ENCODE measurements around the gene VAV2.

Gene VAV2

GRCh38 chr9:133823189-133824105 lies 168.7 kb downstream of the VAV2 start:
- DNase-seq (ENCODE audit: low read depth, low spot score): no peak

GRCh38 chr9:133822430-133823065 lies 169.6 kb downstream of the VAV2 start:
- DNase-seq (ENCODE audit: low read depth, low spot score): no peak

More at GRCh38 chr9:133823189-133824105, 168.7 kb downstream of the VAV2 start:
- H3K4me3 ChIP-seq (ENCODE audit: low read length): no peak overlapping the region

GRCh38 chr9:133821601-133822429 lies 170.3 kb downstream of the VAV2 start:
- H3K4me3 ChIP-seq (ENCODE audit: low read length): no peak overlapping the region
- DNase-seq (ENCODE audit: low read depth, low spot score): no peak

More at GRCh38 chr9:133822430-133823065, 169.6 kb downstream of the VAV2 start:
- no peak overlapping the region for H3K4me3 ChIP-seq (ENCODE audit: low read length)

GRCh38 chr9:133819923-133820322 lies 172.2 kb downstream of the VAV2 start:
- no peak for DNase-seq (ENCODE audit: low read depth, low spot score)
- no peak overlapping the region for H3K4me3 ChIP-seq (ENCODE audit: low read length)

GRCh38 chr9:133818444-133818843 lies 173.7 kb downstream of the VAV2 start:
- no peak for DNase-seq (ENCODE audit: low read depth, low spot score)
- no peak overlapping the region for H3K4me3 ChIP-seq (ENCODE audit: low read length)

- DNase-seq (ENCODE audit: low read depth, low spot score): no peak
- no peak overlapping the region for H3K4me3 ChIP-seq (ENCODE audit: low read length)
Measured at GRCh38 chr9:133815781-133816180, 176.3 kb downstream of the VAV2 start.

- H3K4me3 ChIP-seq (ENCODE audit: low read length): no peak overlapping the region
- DNase-seq (ENCODE audit: low read depth, low spot score): no peak
Measured at GRCh38 chr9:133814586-133815208, 177.4 kb downstream of the VAV2 start.

GRCh38 chr9:133813749-133814585 lies 178.2 kb downstream of the VAV2 start:
- no peak overlapping the region for H3K4me3 ChIP-seq (ENCODE audit: low read length)
- no peak for DNase-seq (ENCODE audit: low read depth, low spot score)

- H3K4me3 ChIP-seq (ENCODE audit: low read length): no peak overlapping the region
- no peak for DNase-seq (ENCODE audit: low read depth, low spot score)
Measured at GRCh38 chr9:133812941-133813748, 179.0 kb downstream of the VAV2 start.

- DNase-seq (ENCODE audit: low read depth, low spot score): no peak
- H3K4me3 ChIP-seq (ENCODE audit: low read length): no peak overlapping the region
Measured at GRCh38 chr9:133812077-133812868, 179.9 kb downstream of the VAV2 start.

GRCh38 chr9:133811471-133811870 lies 180.7 kb downstream of the VAV2 start:
- H3K4me3 ChIP-seq (ENCODE audit: low read length): no peak overlapping the region
- no peak for DNase-seq (ENCODE audit: low read depth, low spot score)

- DNase-seq (ENCODE audit: low read depth, low spot score): no peak
- H3K4me3 ChIP-seq (ENCODE audit: low read length): no peak overlapping the region
Measured at GRCh38 chr9:133810556-133811195, 181.4 kb downstream of the VAV2 start.

GRCh38 chr9:133809335-133809734 lies 182.8 kb downstream of the VAV2 start:
- H3K4me3 ChIP-seq (ENCODE audit: low read length): no peak overlapping the region
- DNase-seq (ENCODE audit: low read depth, low spot score): no peak

- no peak overlapping the region for H3K4me3 ChIP-seq (ENCODE audit: low read length)
- DNase-seq (ENCODE audit: low read depth, low spot score): no peak
Measured at GRCh38 chr9:133807818-133808217, 184.3 kb downstream of the VAV2 start.

- DNase-seq (ENCODE audit: low read depth, low spot score): no peak
- no peak overlapping the region for H3K4me3 ChIP-seq (ENCODE audit: low read length)
Measured at GRCh38 chr9:133807037-133807436, 185.1 kb downstream of the VAV2 start.

- no peak overlapping the region for H3K4me3 ChIP-seq (ENCODE audit: low read length)
- DNase-seq (ENCODE audit: low read depth, low spot score): no peak
Measured at GRCh38 chr9:133806623-133807010, 185.5 kb downstream of the VAV2 start.

Measured in Jurkat, Clone E6-1 (cell line).